HG02642 (cell line): ENCODE results near the gene ATP6V1G2.

Source experiments
- ATAC-seq: cut with Tn5 transposase; IDR thresholded peaks from one replicate; pipeline ENCODE4 v1.9.1; 2021; ENCODE audit warnings: mild to moderate bottlenecking; ENCODE audit not compliant: unreplicated experiment, poor library complexity

The ATP6V1G2 gene

DNA sequence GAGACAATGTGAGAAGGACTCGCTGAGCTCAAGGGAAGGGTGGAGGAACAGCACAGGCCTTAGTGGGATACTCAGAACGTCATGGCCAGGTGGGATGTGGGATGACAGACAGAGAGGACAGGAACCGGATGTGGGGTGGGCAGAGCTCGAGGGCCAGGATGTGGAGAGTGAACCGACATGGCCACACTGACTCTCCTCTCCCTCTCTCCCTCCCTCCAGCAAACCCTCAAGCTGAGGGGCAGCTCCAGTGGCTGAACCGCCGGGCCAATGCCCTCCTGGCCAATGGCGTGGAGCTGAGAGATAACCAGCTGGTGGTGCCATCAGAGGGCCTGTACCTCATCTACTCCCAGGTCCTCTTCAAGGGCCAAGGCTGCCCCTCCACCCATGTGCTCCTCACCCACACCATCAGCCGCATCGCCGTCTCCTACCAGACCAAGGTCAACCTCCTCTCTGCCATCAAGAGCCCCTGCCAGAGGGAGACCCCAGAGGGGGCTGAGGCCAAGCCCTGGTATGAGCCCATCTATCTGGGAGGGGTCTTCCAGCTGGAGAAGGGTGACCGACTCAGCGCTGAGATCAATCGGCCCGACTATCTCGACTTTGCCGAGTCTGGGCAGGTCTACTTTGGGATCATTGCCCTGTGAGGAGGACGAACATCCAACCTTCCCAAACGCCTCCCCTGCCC, 30.6 kb upstream of the ATP6V1G2 start:
- ATAC-seq: no peak

DNA sequence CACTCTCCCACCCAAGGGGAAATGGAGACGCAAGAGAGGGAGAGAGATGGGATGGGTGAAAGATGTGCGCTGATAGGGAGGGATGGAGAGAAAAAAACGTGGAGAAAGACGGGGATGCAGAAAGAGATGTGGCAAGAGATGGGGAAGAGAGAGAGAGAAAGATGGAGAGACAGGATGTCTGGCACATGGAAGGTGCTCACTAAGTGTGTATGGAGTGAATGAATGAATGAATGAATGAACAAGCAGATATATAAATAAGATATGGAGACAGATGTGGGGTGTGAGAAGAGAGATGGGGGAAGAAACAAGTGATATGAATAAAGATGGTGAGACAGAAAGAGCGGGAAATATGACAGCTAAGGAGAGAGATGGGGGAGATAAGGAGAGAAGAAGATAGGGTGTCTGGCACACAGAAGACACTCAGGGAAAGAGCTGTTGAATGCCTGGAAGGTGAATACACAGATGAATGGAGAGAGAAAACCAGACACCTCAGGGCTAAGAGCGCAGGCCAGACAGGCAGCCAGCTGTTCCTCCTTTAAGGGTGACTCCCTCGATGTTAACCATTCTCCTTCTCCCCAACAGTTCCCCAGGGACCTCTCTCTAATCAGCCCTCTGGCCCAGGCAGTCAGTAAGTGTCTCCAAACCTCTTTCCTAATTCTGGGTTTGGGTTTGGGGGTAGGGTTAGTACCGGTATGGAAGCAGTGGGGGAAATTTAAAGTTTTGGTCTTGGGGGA, 29.7 kb upstream of the ATP6V1G2 start:
- ATAC-seq: no peak

DNA sequence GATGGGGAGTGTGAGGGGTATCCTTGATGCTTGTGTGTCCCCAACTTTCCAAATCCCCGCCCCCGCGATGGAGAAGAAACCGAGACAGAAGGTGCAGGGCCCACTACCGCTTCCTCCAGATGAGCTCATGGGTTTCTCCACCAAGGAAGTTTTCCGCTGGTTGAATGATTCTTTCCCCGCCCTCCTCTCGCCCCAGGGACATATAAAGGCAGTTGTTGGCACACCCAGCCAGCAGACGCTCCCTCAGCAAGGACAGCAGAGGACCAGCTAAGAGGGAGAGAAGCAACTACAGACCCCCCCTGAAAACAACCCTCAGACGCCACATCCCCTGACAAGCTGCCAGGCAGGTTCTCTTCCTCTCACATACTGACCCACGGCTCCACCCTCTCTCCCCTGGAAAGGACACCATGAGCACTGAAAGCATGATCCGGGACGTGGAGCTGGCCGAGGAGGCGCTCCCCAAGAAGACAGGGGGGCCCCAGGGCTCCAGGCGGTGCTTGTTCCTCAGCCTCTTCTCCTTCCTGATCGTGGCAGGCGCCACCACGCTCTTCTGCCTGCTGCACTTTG, 29.0 kb upstream of the ATP6V1G2 start, which contains the start of gene TNF:
TSS of gene TNF (plus strand) at position 231 of the 567 bp plus-strand sequence. CDS start at position 408, 177 bp downstream.
- no peak for ATAC-seq

DNA sequence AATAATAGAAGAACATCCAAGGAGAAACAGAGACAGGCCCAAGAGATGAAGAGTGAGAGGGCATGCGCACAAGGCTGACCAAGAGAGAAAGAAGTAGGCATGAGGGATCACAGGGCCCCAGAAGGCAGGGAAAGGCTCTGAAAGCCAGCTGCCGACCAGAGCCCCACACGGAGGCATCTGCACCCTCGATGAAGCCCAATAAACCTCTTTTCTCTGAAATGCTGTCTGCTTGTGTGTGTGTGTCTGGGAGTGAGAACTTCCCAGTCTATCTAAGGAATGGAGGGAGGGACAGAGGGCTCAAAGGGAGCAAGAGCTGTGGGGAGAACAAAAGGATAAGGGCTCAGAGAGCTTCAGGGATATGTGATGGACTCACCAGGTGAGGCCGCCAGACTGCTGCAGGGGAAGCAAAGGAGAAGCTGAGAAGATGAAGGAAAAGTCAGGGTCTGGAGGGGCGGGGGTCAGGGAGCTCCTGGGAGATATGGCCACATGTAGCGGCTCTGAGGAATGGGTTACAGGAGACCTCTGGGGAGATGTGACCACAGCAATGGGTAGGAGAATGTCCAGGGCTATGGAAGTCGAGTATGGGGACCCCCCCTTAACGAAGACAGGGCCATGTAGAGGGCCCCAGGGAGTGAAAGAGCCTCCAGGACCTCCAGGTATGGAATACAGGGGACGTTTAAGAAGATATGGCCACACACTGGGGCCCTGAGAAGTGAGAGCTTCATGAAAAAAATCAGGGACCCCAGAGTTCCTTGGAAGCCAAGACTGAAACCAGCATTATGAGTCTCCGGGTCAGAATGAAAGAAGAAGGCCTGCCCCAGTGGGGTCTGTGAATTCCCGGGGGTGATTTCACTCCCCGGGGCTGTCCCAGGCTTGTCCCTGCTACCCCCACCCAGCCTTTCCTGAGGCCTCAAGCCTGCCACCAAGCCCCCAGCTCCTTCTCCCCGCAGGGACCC, 28.0 kb upstream of the ATP6V1G2 start:
- ATAC-seq: no peak

DNA sequence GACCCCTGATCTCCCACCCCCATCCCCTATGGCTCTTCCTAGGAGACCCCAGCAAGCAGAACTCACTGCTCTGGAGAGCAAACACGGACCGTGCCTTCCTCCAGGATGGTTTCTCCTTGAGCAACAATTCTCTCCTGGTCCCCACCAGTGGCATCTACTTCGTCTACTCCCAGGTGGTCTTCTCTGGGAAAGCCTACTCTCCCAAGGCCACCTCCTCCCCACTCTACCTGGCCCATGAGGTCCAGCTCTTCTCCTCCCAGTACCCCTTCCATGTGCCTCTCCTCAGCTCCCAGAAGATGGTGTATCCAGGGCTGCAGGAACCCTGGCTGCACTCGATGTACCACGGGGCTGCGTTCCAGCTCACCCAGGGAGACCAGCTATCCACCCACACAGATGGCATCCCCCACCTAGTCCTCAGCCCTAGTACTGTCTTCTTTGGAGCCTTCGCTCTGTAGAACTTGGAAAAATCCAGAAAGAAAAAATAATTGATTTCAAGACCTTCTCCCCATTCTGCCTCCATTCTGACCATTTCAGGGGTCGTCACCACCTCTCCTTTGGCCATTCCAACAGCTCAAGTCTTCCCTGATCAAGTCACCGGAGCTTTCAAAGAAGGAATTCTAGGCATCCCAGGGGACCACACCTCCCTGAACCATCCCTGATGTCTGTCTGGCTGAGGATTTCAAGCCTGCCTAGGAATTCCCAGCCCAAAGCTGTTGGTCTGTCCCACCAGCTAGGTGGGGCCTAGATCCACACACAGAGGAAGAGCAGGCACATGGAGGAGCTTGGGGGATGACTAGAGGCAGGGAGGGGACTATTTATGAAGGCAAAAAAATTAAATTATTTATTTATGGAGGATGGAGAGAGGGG, 27.1 kb upstream of the ATP6V1G2 start:
- ATAC-seq: no peak

- peak; percentile 36 for ATAC-seq
Observed at GRCh38 chr6:31572041-31572911, 25.9 kb upstream of the ATP6V1G2 start, which contains the start of gene LTA. TSS of gene LTA (plus strand) at chr6:31572289. CDS start at chr6:31572743, 454 bp downstream.

- ATAC-seq: no peak
Observed at GRCh38 chr6:31569861-31570536, 23.6 kb upstream of the ATP6V1G2 start.

DNA sequence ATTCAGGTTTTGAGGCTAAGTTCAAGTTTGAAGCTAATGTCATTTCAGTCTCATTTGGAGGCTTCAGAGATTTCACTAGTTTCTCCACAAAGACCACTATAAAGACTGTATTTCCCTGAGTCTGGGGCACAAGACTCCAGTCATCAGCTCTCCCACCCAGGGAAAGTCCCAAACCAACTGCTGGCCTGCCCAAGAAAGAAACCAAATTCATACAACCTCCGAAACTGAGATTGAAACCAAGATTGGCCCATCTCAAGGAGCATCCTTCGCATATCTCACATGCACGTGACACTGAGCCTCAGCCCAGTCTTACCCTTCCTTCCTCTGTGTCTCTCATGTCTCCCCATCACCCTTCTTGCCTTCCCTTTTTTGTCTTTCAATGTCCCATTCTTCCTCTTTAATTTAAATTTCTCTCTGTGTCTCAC, 22.1 kb upstream of the ATP6V1G2 start:
- ATAC-seq: peak; percentile 63

GRCh38 chr6:31567531-31568370, 21.3 kb upstream of the ATP6V1G2 start:
- ATAC-seq: no peak

DNA sequence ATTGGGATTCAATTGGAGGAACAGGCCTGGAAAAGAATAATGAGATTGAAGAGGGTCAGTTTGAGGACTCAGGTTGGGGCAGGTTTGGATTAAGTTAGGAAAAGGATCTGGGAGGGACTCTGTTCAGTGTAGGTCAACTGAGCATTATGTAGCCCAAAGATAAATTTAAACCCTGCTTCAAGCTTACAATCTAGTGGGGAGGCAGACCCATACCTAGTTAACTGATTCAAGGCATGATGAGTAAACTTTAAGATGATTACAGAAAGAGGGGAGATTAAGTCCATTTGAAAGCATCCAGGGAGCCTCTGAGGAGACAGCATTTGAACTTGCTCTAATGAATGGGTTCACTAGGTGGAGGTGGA, 14.3 kb upstream of the ATP6V1G2 start:
- no peak for ATAC-seq

DNA sequence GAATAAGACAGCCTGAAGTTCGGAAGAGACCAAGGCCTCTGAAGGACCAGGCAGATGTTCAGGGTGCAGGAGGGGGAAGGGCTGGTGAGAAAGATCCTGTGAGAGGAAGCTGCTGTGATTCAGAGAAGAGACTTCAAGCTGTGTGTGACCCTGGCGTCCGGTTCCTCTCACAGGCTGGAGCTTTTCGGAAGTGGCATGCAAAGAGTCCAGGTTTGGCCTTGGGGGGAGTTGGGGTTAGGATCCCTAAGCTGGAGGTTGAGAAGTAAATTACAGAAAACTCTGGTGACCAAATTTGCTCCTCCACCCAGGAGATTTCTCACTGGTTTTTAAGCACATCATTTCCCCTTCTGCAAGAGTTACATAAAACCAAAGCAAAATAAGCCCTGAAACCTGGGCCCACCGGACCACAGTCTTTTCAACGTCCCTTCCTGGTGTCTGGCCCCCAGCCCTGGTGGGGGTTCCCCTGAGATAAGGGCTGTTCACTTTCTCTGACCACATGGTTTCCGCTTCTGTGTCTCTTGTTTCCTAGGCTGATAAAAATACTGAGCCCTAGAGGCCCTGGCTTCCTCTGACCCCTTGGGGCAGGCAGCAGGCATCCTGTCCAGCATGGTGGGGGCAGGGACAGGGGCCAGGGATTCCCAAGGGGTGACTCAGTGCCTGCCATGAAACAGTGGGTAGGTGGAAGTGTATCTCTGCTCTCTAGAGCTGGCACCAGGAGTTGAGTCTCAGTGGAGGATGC, 13.7 kb upstream of the ATP6V1G2 start:
- ATAC-seq: peak; percentile 69

- peak; percentile 1 for ATAC-seq
Observed at GRCh38 chr6:31559606-31559957, 13.2 kb upstream of the ATP6V1G2 start.

DNA sequence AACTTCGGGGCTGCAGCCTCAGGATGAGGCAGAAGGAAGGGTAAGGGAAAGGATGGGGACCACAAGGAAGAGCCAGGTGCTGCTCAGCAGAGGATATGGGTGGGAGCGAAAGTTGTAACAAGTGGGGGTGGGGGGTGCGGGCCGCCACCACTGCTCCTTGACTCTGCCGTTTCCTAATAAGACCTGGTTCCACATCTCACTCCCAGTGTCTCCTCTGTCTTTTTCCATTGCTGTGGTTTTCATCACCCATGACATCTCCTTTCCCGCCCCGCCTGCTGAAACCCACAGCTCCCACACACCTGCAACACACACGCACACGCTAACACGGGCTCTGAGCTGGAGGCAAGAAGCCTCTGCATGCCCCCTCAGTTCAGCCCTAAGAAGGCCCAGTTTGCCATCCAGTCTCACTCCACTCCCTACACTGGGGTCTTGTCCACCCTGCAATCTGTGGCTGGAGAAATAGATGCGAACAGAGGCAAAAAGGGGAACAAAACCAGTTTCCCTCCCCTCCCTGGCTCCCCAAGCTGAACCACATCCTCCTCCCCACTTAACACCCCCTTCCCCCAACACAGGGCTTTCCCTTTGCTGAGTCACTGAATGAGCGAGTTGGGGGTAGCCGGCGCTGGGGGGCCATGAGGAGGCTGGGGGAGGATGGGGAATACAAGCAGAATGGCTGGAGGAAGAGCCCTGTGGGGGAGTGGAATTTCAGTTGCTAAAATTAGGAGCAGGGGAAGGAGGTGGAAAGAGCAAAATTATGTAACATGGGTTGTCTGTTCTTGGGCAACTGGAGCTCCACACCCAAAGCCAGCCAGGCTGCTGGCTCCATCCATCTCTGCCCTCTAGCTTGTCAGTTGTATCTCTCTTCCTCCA, 12.5 kb upstream of the ATP6V1G2 start:
- no peak for ATAC-seq

- ATAC-seq: no peak
Observed at GRCh38 chr6:31558318-31558625, 11.9 kb upstream of the ATP6V1G2 start.

DNA sequence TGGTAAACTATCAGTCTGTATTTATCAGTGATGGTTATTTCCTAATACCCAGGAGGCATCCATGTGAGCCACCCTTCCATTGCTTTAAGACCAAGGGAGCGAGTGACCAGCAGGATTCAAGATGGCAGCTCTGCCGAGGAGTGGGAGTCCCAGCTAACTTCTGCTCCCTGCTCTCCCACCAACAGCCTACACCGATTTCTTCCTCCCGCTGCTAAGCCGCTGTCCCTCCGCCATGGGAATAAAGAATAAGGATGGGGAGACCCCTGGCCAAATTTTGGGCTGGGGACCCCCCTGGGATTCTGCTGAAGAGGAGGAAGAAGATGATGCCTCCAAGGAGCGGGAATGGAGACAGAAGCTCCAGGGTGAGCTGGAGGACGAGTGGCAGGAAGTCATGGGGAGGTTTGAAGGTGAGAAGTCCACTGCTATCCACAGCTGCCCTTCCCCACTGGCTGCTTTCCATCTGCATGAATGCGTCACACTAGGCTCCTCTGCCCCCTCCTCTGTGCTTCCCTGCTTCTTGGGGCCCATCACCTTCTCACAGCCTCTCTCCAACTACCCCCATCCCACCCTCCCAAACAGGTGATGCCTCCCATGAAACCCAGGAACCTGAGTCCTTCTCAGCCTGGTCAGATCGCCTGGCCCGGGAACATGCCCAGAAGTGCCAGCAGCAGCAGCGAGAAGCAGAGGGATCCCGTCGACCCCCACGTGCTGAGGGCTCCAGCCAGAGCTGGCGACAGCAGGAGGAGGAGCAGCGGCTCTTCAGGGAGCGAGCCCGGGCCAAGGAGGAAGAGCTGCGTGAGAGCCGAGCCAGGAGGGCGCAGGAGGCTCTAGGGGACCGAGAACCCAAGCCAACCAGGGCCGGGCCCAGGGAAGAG, 11.3 kb upstream of the ATP6V1G2 start:
- ATAC-seq: no peak
